ENCODE data around the gene RABGAP1L.
"Not testable (repeated sequence)": the region's sequence is repeated elsewhere in the genome, so short reads cannot be mapped to it uniquely, and the experiment has no call there.

Gene RABGAP1L

GRCh38 chr1:174135211-174135610 is 24.1 kb upstream of the RABGAP1L start:
- in situ Hi-C loops (cut with HindIII; ENCODE audit: low pct_unique_long_range_greater_than_20kb, low sequenced_read_pairs), result no loop called here
- TF ChIP-seq JUND (IDR thresholded peaks at IDR 0.05; ENCODE audit: low read depth), result no peak
- DNase-seq (ENCODE audit: low read depth in 1 of 2, low spot score in 1 of 2), result no peak

GRCh38 chr1:174136714-174137113 is 22.6 kb upstream of the RABGAP1L start:
- TF ChIP-seq JUND (IDR thresholded peaks at IDR 0.05; ENCODE audit: low read depth), result no peak
- in situ Hi-C loops (cut with HindIII; ENCODE audit: low pct_unique_long_range_greater_than_20kb, low sequenced_read_pairs), result no loop called here
- no peak for DNase-seq (ENCODE audit: low read depth in 1 of 2, low spot score in 1 of 2)

- no peak for DNase-seq (ENCODE audit: low read depth in 1 of 2, low spot score in 1 of 2)
- no peak for TF ChIP-seq JUND (IDR thresholded peaks at IDR 0.05; ENCODE audit: low read depth)
- in situ Hi-C loops (cut with HindIII; ENCODE audit: low pct_unique_long_range_greater_than_20kb, low sequenced_read_pairs), result no loop called here
Measured at GRCh38 chr1:174142836-174143235, 16.5 kb upstream of the RABGAP1L start.

- DNase-seq (ENCODE audit: low read depth in 1 of 2, low spot score in 1 of 2); in situ Hi-C loops (cut with HindIII; ENCODE audit: low pct_unique_long_range_greater_than_20kb, low sequenced_read_pairs): not testable (repeated sequence)
Measured at GRCh38 chr1:174143727-174144396, 15.5 kb upstream of the RABGAP1L start.

GRCh38 chr1:174144397-174144783 is 14.9 kb upstream of the RABGAP1L start:
- in situ Hi-C loops (cut with HindIII; ENCODE audit: low pct_unique_long_range_greater_than_20kb, low sequenced_read_pairs); DNase-seq (ENCODE audit: low read depth in 1 of 2, low spot score in 1 of 2): not testable (repeated sequence)

GRCh38 chr1:174149216-174149615 is 10.1 kb upstream of the RABGAP1L start:
- TF ChIP-seq JUND (IDR thresholded peaks at IDR 0.05; ENCODE audit: low read depth), result no peak
- in situ Hi-C loops (cut with HindIII; ENCODE audit: low pct_unique_long_range_greater_than_20kb, low sequenced_read_pairs), result no loop called here

DNA sequence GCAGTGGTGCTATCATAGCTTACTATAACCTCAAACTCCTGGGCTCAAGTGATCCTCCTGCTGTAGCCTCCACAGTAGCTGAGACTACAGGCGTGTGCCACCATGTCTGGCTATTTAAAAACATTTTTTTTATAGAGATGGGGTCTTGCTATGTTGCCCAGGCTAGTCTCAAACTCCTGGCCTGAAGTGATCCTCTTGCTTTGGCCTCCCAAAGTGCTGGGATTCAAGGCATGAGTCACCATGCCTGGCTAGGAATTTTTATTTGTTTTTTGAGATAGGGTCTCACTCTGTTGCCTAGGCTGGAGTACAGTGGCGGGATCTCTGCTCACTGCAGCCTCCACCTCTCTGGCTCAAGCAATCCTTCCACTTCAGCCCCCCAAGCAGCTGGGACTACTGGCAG is 8.8 kb upstream of the RABGAP1L start:
- TF ChIP-seq JUND (IDR thresholded peaks at IDR 0.05; ENCODE audit: low read depth), result no peak
- in situ Hi-C loops (cut with HindIII; ENCODE audit: low pct_unique_long_range_greater_than_20kb, low sequenced_read_pairs), result no loop called here
- no peak for DNase-seq (ENCODE audit: low read depth in 1 of 2, low spot score in 1 of 2)

More at GRCh38 chr1:174149216-174149615, 10.1 kb upstream of the RABGAP1L start:
- no peak for DNase-seq (ENCODE audit: low read depth in 1 of 2, low spot score in 1 of 2)

- no peak for DNase-seq (ENCODE audit: low read depth in 1 of 2, low spot score in 1 of 2)
- in situ Hi-C loops (cut with HindIII; ENCODE audit: low pct_unique_long_range_greater_than_20kb, low sequenced_read_pairs), result no loop called here
- no peak for TF ChIP-seq JUND (IDR thresholded peaks at IDR 0.05; ENCODE audit: low read depth)
Measured at GRCh38 chr1:174152427-174152826, 6.9 kb upstream of the RABGAP1L start.

- in situ Hi-C loops (cut with HindIII; ENCODE audit: low pct_unique_long_range_greater_than_20kb, low sequenced_read_pairs), result no loop called here
- no peak for TF ChIP-seq JUND (IDR thresholded peaks at IDR 0.05; ENCODE audit: low read depth)
- no peak for DNase-seq (ENCODE audit: low read depth in 1 of 2, low spot score in 1 of 2)
Measured at GRCh38 chr1:174153085-174153824, 6.1 kb upstream of the RABGAP1L start.

DNA sequence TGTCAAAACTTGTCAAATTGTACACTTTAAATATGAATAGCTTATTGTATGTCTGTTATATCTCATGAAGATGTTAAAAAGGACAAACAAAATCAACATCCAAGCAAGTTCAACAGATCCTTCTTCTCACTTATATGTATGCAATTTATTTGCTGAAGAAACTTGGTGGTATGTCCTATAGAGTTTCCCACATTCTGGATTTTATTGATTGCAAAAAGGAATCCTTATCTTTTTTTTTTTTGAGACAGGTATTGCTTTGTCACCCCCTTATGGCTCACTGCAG is 5.6 kb upstream of the RABGAP1L start:
- DNase-seq (ENCODE audit: low read depth in 1 of 2, low spot score in 1 of 2), result no peak
- in situ Hi-C loops (cut with HindIII; ENCODE audit: low pct_unique_long_range_greater_than_20kb, low sequenced_read_pairs), result no loop called here
- TF ChIP-seq JUND (IDR thresholded peaks at IDR 0.05; ENCODE audit: low read depth), result no peak

DNA sequence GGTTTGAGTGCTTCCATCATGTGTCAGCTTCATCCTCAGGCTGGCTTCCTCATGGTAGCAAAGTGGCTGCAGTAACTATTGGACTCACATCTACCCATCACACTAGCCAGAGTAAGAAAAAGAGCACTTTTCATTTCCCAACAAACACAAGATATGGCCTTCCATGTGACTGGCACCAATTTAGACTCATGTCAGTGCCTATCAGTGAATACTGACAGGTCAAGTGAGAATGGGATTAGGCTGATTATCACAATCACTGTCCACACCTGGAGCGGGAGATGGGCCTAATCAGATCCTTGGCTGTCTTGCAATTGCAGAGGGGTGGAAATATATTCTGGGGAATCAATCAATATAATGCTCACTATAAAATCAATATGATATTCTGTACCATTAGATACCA is 2.9 kb upstream of the RABGAP1L start:
- in situ Hi-C loops (cut with HindIII; ENCODE audit: low pct_unique_long_range_greater_than_20kb, low sequenced_read_pairs), result no loop called here
- TF ChIP-seq JUND (IDR thresholded peaks at IDR 0.05; ENCODE audit: low read depth), result no peak

GRCh38 chr1:174157157-174157806 is 2.0 kb upstream of the RABGAP1L start:
- DNase-seq (ENCODE audit: low read depth in 1 of 2, low spot score in 1 of 2), result no peak

More for the DNA sequence above, 2.9 kb upstream of the RABGAP1L start:
- no peak for DNase-seq (ENCODE audit: low read depth in 1 of 2, low spot score in 1 of 2)

DNA sequence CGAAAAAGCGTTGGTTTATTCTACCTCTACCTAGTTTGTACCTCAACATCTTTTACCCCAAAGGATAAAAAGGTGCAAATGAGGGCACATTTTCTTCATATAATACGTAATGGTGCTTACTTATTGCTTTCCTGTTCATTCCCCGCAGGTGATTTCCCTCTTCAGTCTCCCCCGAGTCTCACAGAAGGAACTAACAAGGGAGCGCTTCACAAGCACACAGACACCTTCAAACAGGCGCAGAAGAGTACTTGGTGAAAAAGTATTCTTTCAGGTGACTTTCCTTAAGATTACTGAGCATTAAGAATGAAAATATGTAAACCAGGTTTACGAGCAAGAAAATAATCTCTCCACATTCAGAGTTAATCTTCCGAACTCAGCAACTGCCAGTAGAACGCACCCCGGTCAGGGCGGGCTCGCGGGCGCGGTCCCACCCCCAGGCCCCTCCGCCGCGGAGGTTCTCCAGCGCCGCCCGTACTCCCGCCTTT is 511 bp upstream of the RABGAP1L start:
- TF ChIP-seq JUND (IDR thresholded peaks at IDR 0.05; ENCODE audit: low read depth), result no peak
- DNase-seq (ENCODE audit: low read depth in 1 of 2, low spot score in 1 of 2), result peak in 1 of 2 experiments; percentile 33
- in situ Hi-C loops (cut with HindIII; ENCODE audit: low pct_unique_long_range_greater_than_20kb, low sequenced_read_pairs), result no loop called here

More at GRCh38 chr1:174157157-174157806, 2.0 kb upstream of the RABGAP1L start:
- no peak for TF ChIP-seq JUND (IDR thresholded peaks at IDR 0.05; ENCODE audit: low read depth)
- in situ Hi-C loops (cut with HindIII; ENCODE audit: low pct_unique_long_range_greater_than_20kb, low sequenced_read_pairs), result no loop called here
